Gastroesophageal sphincter (tissue), 3 donors: Measurements from ENCODE around the gene KCNAB1.

Source experiments
- EP300 ChIP-seq: sonication (generic); formaldehyde crosslinking; IDR thresholded peaks from one replicate; pipeline ENCODE4 v1.6.1; 2017; ENCODE audit warnings: antibody characterized with exemption, mild to moderate bottlenecking
- POLR2A ChIP-seq, 2 donors: fragments of 450-650 bp; IDR thresholded peaks; one replicate each; pipeline ENCODE4 v1.6.1; 2017; ENCODE audit warnings: antibody characterized with exemption in 2 of 2, mild to moderate bottlenecking in 2 of 2, moderate library complexity in 1 of 2
- POLR2AphosphoS5 ChIP-seq: sonication (generic); formaldehyde crosslinking; IDR thresholded peaks from one replicate; pipeline ENCODE4 v1.6.1; 2017; ENCODE audit warnings: antibody characterized with exemption
- TF ChIP-seq, protein P1 (sequence below), 4 experiments: fragments of 200-600 bp in 2 of 4; fragments of 450-650 bp in 2 of 4; sonication (generic) in 1 of 4; IDR thresholded peaks; one replicate each; pipeline ENCODE4 v1.5.1; 2017 to 2019; ENCODE audit warnings: antibody characterized with exemption in 4 of 4, mild to moderate bottlenecking in 2 of 4, moderate library complexity in 2 of 4

DNA sequence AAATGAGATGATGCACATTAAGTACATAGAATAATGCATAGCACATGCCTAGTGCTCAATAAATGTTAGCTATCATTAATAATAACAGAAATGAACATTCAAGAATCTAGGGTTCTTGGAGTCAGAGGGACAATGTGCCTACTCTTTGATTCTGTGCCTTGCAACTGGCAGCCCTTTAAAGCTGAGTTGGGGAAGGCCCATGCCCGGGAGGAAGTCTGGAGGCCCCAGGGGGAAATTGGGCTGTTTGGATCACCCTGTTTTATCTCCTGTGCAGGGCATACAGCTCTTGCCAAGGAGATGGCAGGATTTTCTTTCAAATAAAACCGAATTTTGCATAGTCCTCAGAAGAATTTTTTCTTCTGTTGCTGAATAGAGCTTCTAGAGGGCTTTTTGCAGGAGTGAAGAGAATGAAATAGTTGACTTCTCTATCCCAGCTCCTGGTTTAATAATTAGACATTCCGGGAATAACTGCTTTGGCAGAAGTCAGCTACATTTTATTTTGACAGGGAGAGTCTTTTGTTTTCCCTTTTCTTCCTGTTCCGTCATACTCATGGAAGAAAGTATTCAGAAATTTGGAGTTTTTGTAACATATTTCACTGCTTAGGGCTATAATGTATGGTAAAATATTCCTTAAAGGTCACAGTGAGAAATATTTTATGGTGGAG, 18.0 kb upstream of the KCNAB1 start:
- TF ChIP-seq, protein P1, sequence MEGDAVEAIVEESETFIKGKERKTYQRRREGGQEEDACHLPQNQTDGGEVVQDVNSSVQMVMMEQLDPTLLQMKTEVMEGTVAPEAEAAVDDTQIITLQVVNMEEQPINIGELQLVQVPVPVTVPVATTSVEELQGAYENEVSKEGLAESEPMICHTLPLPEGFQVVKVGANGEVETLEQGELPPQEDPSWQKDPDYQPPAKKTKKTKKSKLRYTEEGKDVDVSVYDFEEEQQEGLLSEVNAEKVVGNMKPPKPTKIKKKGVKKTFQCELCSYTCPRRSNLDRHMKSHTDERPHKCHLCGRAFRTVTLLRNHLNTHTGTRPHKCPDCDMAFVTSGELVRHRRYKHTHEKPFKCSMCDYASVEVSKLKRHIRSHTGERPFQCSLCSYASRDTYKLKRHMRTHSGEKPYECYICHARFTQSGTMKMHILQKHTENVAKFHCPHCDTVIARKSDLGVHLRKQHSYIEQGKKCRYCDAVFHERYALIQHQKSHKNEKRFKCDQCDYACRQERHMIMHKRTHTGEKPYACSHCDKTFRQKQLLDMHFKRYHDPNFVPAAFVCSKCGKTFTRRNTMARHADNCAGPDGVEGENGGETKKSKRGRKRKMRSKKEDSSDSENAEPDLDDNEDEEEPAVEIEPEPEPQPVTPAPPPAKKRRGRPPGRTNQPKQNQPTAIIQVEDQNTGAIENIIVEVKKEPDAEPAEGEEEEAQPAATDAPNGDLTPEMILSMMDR (IDR thresholded peaks at IDR 0.05), result no peak
- TF ChIP-seq POLR2A (IDR thresholded peaks at IDR 0.05), result no peak
- no peak for TF ChIP-seq EP300
- no peak for TF ChIP-seq POLR2AphosphoS5
